ENCODE measurements around the gene WDR43. TPM values are rescaled to one million over a fixed set of nuclear protein-coding genes. Genes with fewer than 3 reads are reported as not detected.

Gene WDR43
- total RNA-seq, 1 donor: 45.5 TPM

GRCh38 chr2:28991021-28991420 is 96.6 kb downstream of the WDR43 start:
- DNase-seq (ENCODE audit: low read depth in 2 of 3, low spot score in 2 of 3): no peak

- no peak for DNase-seq (ENCODE audit: low read depth in 2 of 3, low spot score in 2 of 3)
These were observed 97.0 kb downstream of the WDR43 start for GRCh38 chr2:28991460-28991859.

- no peak for DNase-seq (ENCODE audit: low read depth in 2 of 3, low spot score in 2 of 3)
These were observed 98.9 kb downstream of the WDR43 start for GRCh38 chr2:28993206-28993960.

- no peak for DNase-seq (ENCODE audit: low read depth in 2 of 3, low spot score in 2 of 3)
These were observed 99.6 kb downstream of the WDR43 start for GRCh38 chr2:28994074-28994473.

DNA sequence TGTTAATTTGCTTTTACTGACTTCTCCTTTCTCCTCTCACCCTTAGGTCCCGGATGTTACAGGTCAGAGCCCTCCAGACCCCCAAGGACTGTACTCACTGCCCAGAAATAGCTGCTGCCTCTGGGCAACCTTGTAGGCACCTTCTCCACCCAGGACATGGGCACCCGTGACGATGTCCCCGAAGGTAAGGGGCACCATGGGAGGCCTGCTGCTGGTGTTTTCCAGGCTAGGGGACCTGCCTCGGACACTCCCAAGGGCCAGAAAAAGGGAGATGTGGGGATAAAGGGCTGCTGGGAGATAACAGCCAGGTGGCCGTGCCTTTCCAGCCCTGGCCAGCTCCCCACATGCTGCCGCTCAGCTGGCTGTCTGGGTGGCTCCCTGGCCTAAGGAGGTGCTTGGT is 100.2 kb downstream of the WDR43 start:
- no peak for DNase-seq (ENCODE audit: low read depth in 2 of 3, low spot score in 2 of 3)

DNA sequence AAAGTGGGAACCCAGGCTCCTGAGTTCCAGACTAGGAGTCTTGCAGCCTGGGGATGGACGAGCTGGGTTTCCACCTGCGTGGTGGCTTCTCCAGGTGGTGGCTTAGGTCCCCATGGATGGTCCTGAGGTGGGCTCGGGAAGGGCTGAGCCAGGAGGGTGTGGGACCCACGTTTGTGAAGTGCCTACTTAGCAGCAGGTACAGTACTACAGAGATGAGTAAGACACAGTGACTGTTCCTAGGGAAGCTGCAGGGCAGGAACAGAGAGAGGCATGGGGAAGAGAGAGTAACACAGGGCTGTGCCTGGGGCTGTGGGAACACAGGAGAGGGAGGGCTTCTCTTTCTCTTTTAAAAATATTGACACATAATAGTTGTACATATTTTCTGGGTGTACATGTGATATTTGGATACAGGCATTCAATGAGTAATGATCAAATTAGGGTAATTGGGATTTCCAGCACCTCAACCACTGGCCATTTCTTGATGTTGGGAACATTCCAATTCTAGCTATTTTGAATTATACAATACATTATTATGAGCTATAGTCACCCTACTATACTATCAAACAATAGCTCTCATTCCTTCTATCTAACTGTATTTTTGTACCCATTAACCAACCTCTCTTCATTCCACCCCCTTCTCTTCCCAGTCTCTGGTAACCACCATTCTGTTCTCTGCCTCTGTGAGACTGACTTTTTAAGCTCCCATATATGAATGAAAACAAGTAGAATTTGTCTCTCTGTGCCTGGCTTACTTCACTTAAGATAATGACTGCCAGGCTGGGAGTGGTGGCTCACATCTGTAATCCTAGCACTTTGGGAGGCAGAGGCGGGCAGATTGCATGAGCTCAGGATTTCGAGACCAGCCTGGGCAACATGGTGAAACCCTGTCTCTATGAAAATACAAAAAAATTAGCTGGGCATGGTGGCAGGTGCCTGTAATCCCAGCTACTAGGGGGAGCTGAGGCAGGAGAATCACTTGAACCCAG is 101.6 kb downstream of the WDR43 start:
- no peak for DNase-seq (ENCODE audit: low read depth in 2 of 3, low spot score in 2 of 3)

- no peak for DNase-seq (ENCODE audit: low read depth in 2 of 3, low spot score in 2 of 3)
These were observed 102.9 kb downstream of the WDR43 start for GRCh38 chr2:28997237-28997846.

Small RNAs within 50 kb of the gene (small RNA-seq; reads per million reads assigned to genes)
- gene RF00019 (not detected), gene SNORD53 (81.5 reads per million, percentile 97 among the genes with 10 or more reads in this experiment), gene SNORD53B (105 reads per million, percentile 97 among the genes with 10 or more reads in this experiment), gene SNORD92 (8.4 reads per million, percentile 91 among the genes with 10 or more reads in this experiment)

Other genes with a start within 250 kb of the WDR43 start
- gene PPP1CB, start 142.8 kb upstream of the WDR43 start, total RNA-seq: 70.0 TPM
- 0.27 TPM for gene SPDYA, start 83.8 kb upstream of the WDR43 start, total RNA-seq
- gene TRMT61B, start 24.4 kb upstream of the WDR43 start, total RNA-seq: 9.4 TPM
- 3.5 TPM for gene TOGARAM2, start 86.6 kb downstream of the WDR43 start, total RNA-seq
- gene PCARE, start 179.9 kb downstream of the WDR43 start, total RNA-seq: under 0.01 TPM
- gene CLIP4, start 220.7 kb downstream of the WDR43 start, total RNA-seq: 21.8 TPM